HG02938 (cell line): ENCODE results near the gene ZNF516.

ENCODE experiments used
- ATAC-seq: cut with Tn5 transposase; IDR thresholded peaks from one replicate; pipeline ENCODE4 v1.9.1; 2021; ENCODE audit warnings: mild to moderate bottlenecking, moderate library complexity; ENCODE audit not compliant: unreplicated experiment

ZNF516 gene

GRCh38 chr18:76353046-76353445 is 142.0 kb downstream of the ZNF516 start:
- no peak for ATAC-seq

- no peak for ATAC-seq
Measured at GRCh38 chr18:76351961-76352581, 143.0 kb downstream of the ZNF516 start.

- ATAC-seq: no peak
Measured at GRCh38 chr18:76350134-76351025, 144.7 kb downstream of the ZNF516 start.

GRCh38 chr18:76349067-76349715 is 145.9 kb downstream of the ZNF516 start:
- ATAC-seq: peak; percentile 72

GRCh38 chr18:76348267-76349066 is 146.6 kb downstream of the ZNF516 start:
- ATAC-seq: no peak

- ATAC-seq: no peak
Measured at GRCh38 chr18:76347341-76347740, 147.7 kb downstream of the ZNF516 start.

GRCh38 chr18:76346490-76347130 is 148.4 kb downstream of the ZNF516 start:
- ATAC-seq: no peak

GRCh38 chr18:76345901-76346300 is 149.1 kb downstream of the ZNF516 start:
- ATAC-seq: no peak

- no peak for ATAC-seq
Measured at GRCh38 chr18:76343938-76344569, 151.0 kb downstream of the ZNF516 start.

GRCh38 chr18:76340410-76340809 is 154.6 kb downstream of the ZNF516 start:
- ATAC-seq: no peak

GRCh38 chr18:76339246-76339620 is 155.8 kb downstream of the ZNF516 start:
- no peak for ATAC-seq

- ATAC-seq: no peak
Measured at GRCh38 chr18:76338619-76339245, 156.3 kb downstream of the ZNF516 start.

GRCh38 chr18:76338088-76338487 is 157.0 kb downstream of the ZNF516 start:
- ATAC-seq: no peak

- no peak for ATAC-seq
Measured at GRCh38 chr18:76335859-76336640, 159.0 kb downstream of the ZNF516 start.

GRCh38 chr18:76328140-76328539 is 166.9 kb downstream of the ZNF516 start:
- no peak for ATAC-seq

- no peak for ATAC-seq
Measured at GRCh38 chr18:76323891-76324290, 171.2 kb downstream of the ZNF516 start.

GRCh38 chr18:76322686-76323085 is 172.4 kb downstream of the ZNF516 start:
- ATAC-seq: no peak

- no peak for ATAC-seq
Measured at GRCh38 chr18:76319366-76319765, 175.7 kb downstream of the ZNF516 start.

GRCh38 chr18:76318607-76319006 is 176.4 kb downstream of the ZNF516 start:
- ATAC-seq: no peak
